GM19238 (cell line): ENCODE data around the gene SSTR5.

Experiments used
- DNase-seq: peaks from one replicate; pipeline ENCODE4 v3.0.0; 2011; ENCODE audit warnings: low spot score; ENCODE audit not compliant: insufficient read length

Gene SSTR5

DNA sequence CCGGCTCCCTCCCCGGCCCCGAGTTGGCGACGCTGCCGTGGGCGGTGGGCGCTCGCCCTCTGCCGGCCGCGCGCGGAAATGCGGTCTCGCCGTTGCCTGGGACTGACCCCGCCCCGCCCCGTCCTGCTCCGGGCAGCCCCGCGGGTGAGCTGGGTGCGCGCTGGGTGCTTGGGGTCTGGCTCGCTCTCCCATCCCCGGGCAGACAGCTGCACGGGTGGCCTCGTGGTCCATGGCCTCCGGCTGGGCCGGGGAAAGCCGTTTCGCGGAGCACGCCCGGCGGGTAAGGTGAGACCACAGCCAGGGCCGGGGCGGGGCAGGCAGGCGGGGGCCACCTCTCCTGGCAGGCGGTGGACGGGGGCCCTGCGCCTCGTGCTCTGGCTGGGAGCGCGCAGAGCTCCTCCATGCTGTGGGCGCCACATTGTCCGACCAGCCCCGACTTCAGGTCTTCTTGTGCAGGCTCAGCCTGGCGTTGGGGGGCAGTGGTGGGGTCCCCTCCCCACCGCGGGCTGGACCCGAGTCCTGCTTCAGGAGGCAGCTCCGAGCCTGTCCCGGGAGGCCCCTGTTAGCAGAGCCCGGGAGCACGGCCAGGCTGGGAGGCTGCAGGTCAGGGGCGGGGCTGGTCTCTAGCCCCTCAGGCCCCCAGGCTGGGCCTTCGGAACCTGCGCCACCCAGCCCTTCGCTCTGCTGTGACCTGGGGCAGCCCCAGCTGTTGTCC lies 30.5 kb downstream of the SSTR5 start:
- DNase-seq = peak; percentile 86

DNA sequence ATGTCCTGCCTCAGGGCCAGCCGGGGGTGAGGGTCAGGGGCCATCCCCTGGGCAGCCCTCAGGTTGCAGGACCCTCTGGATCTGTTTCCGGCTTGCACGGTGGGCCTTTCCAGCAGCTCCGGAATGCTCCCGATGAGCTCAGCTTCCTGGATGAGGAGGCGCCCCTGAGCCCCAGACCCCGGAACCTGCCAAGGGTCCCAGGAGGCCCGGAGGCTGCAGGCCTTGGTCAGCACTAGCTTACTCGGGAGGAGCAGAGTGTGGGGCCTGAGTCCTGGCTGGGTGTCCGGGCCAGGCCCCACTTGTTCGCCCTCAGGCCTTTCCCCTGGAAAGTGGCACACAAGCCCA lies 31.1 kb downstream of the SSTR5 start:
- DNase-seq = no peak

DNA sequence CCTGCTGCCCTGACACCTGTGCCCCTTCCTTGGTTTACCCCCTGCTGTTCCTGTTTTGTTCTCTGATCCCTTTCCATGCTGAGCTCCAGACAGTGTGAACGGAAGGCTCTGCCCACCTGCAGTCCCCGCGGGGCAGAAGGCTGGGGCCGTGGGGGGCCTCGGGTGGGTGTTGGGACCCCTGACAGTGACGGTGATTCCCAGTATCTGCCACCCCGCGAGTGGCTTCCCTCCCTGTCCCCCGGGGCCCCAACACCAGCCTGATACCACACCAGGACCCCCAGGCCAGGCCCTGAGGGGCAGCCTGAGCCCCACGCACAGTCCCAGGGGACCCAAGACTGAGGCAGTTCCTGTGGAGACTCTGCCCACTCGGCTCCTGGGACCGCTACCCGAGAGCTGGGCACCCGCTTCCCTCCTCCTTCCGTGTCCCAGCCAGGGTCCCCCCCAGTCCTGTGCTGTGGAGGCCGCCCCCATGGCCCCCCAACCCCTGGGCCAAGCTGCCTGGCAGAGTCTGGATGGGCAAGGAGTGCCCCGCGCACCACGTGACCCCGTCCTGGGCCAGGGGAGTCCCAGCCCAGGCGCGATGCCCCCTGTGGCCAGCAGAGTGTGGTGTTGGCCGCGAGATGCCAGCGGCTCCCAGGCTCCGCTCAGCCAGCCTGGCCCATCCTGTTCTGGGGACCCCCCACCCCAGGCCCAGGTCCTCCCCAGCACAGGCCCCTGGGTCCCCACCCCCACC lies 33.5 kb downstream of the SSTR5 start:
- DNase-seq = peak; percentile 57

DNA sequence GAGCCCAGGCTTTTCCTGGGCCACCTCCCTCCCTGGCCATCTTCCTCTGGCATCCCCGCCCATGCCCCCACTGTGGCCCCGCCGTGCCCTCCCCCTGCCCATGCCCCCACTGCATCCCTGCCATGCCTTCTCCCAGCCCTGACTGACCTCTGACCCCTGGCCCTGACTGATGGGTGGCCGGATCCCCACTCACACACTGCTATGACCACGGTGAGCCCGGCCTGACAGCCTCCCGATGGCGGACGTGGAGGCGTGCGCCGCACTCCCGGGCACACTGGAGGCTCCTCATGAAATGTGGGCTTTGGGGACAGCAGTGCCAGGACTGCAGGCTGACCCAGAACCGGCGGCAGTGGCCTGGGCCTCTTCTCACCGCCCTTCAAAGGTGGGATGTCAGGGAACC lies 34.1 kb downstream of the SSTR5 start:
- no peak for DNase-seq

DNA sequence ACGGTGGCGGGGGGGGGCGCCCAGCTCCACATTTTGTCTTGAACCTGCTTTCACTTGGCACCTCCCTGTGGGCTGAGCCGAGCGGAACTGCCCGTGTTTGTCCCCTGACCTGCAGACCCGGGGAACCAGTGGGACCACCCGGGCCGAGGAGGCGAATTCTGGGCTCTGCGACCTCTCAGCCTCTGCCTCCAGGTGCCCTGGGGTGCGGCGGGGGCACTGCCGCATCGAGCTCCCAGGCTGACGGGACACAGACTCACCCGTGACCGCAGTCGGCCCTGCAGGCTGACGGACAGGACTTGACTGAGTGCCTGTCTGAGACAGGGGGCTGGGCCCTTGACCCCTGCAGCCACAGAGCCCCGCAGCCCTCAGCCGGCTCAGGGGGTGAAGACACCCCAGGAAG lies 34.6 kb downstream of the SSTR5 start:
- DNase-seq = no peak

DNA sequence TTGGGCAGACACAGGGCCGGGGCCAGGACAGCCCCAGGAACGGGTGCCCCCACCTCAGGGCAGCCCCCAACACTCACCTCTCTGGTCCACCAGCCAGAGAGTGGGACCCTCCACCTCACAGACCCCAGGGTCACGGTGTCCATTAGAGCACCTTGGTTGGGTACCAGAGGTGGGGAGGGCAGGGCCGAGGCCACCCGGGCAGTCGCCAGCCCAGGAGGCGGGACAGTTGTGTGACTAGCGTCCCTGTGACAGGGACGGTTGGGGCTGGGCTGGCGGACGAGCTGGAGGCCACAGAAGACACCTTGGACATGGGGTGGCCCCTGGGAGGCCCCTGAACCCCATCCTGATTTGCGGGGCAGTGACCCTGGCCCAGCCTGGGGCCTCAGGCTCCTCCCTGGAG lies 35.2 kb downstream of the SSTR5 start:
- no peak for DNase-seq

DNA sequence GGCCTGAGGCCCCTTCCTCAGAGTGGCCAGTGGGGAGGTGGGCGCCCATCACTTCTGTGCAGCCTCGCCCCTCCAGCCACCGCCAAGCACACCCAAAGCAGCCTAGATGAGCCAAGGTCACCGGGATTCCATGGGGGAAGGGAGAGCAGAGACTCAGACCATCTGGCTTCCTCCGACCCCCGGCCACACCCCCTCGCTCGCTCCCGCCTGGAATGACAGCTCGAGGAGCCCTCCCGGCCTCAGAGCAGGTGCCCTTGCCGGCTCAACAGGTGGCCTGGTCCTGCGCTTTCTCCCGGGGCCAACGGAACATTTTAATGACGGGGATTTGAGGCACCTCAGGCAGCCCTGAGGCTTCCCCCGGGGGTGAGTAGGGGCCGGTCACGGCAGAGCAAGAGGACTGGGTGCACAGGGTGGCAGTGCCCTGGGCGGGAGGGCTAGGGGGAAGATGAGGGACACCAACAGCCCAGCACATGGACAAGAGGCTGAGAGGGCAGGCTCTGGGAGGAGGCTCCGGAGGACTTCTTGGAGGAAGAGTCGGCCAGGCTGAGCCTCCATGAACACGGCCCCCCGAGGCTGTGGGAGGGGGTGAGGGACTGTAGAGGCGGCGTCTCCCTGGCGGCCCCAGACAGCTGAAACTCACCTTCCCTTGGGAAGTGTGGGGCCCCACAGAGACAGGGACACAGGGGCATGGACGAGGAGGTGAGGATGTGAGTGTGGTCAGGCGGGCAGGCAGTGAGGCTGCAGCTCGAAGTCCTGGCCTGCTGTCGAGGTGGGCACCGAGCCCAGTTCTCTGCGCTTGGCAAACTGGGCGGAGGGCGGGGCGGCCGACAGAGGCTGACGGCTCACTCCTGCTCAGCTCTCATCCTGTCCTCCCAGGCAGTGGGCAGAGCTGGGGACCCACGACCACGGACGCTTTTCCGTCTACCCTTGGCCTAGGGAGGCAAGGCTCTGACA lies 36.0 kb downstream of the SSTR5 start:
- DNase-seq = no peak

DNA sequence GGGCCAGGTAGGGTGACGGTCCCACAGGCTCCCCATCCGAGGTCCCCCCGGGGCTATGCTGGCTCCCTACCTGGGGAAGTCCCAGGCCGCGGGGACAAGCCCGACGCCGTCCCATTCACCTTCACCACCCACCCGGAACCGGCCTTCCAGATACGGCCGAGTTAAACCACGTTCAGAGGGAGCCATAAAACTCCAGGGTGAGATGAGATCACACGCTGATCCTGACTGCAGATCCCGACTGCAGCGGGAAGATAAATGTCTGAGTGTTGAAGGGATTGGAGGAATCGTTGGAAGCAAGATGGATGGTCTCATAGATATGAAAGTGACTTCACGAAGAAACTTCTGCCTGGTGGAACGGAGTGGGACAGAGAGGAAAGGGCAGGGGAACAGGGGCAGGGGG lies 37.1 kb downstream of the SSTR5 start:
- DNase-seq = no peak

DNA sequence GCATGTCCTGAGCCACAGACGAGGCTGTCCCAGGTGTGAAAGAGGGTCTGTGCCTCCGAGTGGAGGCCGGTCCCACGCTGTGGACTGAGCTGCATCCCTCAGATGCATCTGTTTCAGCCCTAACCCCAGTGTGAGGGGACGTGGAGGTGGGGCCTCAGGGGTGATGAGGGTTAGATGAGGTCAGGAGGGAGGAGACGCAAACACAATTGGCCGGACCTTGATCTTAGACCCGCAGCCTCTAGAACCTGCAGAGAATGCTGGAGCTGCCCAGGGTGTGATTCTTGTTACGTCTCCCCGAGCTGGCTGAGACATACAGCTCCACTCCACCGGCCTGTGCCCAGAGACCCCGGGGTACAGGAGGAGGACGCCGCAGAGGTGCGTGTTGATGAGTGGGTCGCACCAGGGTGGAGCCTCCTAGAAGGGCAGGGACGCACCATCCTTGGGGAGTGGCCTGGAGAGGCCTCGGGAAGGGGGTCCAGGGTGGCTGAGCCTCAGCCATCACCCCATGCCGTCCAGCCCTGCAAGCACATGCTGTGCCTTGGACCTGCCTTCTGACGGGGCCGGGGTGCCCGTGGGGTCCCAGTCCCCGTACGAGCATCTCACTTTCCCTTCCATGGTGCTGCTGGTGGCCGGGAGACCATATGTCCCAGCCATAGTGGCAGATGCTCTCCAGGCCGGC lies 40.1 kb downstream of the SSTR5 start:
- DNase-seq = no peak

DNA sequence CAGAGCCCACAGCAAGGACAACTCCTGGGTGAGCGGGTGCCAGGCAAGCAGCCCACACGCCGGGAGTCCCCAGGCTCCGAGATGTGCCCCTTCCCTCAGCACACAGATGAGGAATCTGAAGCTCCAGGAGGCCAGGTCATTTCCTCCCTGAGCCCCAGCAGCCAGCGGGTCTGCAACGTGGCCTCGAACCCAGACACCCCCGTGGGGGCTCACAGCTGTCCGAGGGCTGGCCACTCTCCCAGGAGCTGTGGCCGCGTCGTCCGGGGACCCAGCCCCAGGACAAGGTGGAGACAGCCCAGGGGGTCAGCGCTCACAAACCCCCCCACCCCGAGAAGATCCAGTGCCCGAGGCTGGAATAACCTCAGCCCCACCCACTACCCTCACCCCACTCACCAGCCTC lies 40.9 kb downstream of the SSTR5 start:
- DNase-seq = no peak

DNA sequence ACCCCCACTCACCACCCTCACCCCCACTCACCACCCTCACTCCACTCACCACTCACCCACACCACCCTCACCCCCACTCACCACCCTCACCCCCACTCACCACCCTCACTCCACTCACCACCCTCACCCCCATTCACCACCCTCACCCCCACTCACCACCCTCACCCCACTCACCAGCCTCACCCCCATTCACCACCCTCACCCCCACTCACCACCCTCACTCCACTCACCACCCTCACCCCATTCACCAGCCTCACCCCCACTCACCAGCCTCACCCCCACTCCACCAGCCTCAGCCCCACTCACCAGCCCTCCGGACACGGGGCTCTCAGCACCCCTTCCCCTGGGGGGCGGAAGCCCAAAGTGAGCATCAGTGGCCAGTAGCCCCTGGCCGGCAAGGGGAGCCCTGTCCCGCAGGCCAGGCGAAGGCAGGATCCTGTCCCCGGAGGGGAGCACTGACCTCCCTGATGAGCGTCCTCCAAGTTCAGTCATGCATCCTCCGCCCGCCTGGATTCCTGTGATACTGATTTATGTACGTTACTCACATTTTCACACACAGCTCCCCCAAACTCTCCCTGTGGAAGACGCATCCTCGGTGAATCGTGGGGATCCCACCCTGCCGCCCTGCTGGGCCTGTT lies 41.5 kb downstream of the SSTR5 start:
- no peak for DNase-seq

DNA sequence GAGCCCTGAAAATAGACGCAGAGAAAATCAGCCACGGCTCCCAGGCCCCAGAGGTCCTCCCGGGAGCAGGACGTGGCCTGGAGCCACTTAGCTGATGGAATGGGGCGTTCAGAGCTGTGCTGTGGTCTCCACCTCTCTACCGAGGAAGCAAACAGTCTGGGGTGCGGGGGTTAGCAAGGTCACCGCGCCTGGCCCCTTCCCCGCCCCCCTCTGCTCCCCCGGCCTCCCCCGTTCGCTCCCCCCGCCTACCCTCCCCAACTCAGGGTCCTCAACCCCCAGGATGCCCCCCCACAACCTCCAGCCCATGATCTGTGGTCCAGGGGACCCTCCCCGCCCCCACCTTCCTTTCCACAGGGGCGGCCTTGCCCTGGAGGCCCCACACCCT lies 44.1 kb downstream of the SSTR5 start:
- no peak for DNase-seq

DNA sequence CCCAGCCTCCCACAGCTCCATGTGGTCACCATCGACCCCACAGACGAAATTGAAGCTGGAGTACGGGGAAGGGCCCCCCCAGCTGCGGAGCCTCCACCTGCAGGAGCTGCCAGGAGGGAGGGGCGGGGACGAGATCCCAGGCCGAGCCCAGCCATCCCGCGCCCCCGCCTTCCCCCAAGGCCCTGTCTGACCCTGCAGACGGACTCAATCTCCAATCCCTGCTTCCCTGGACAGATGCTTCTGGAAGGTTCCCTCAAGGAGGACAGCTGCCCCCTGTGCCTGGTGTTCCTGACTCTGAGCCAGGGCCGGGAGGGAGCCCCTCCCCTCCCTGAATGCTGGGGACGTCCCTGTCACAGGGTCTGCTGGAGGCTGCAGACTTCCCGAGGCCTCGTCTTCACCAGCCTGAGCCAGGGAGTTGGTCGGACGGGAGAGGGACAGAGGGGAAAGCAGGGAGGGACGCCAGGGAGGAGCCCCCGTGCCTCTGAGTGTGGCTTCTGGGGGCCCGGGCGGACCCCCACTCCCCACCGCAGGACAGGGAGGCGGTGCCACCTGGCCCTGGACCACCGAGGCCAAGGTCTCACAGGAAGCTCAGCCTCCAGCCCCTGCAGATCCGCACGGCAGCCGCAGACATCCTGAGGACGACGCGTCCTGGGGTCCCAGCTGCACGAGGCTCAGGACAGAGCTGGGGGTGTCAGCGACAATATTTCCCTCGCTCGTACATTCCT lies 44.8 kb downstream of the SSTR5 start:
- no peak for DNase-seq

DNA sequence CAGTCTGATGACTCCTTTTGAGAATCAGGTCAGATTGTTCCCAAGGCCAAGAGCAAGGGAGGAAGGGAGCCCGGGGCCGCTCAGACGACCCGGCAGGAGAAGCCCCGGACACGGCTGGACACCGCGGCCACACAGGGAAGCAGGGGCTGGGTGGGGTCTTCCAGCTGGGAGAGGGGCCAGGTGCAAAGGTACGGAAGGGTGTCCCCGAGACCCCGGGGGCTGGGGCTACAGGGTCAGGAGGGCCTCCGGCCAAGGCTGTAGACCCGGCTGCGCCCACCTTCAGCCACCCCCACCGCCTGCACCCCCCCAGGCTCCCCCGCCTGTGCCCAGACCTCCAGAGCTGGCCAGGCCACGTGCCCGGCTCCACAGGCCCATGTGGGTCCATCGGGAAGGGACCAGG lies 45.4 kb downstream of the SSTR5 start:
- DNase-seq = no peak

DNA sequence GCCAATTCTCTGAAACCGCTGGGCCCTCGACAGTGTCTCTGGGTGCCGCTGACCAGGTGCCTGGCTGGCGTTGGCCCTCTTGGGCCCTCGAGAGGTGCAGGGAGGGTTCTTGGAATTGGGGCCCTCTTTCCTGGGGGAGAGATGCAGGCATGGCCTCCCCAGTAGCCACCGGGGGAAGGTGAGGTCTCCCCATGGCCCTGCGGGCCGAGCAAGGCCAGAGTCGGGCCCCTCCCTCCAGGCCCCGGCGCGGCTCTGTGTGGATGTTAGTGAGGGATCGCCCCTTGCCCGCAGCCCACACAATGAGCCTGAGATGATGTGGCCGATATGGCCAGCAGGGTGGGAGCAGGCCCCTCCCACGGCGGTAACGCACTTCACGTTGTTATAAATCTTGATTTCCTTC lies 46.6 kb downstream of the SSTR5 start:
- DNase-seq = no peak

DNA sequence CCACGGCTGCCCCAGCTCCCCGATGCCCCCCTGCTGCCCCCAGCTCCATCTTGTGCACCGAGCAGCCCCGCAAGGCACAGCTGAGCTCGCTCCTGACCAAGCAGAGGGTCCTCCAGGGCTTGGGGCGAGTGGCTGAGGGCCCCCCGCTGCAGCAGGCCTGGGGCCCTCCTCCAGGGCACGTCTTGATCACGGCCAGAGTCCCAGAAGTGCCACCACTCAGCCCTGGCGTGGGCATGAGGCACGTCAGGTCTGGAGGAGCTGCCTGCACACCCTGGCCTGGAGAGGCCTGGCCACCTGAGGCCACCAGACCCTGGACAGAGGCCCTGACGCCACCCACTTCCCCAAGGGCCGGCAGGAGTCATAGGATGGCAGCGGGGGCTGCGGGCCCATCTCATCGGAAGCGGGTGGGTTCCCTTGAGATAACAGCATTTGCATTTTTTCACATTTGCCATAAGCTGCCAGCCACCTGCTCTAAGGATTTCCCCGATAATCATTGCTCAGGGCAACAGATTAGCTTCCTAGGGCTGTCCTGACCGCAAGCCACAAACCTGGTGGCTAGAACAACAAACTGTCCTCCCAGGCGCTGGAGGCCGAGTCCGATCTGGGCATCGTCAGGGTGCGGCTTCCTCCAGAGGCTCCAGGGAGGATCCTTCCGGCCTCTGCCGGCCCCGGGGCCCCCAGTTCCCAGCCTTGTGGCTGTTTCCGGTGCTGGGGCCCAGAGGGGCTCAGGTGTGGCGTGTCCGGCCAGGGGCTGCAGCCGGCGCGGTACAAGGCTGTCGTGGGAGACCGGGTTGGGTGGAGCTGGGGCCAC lies 47.4 kb downstream of the SSTR5 start:
- DNase-seq = no peak

DNA sequence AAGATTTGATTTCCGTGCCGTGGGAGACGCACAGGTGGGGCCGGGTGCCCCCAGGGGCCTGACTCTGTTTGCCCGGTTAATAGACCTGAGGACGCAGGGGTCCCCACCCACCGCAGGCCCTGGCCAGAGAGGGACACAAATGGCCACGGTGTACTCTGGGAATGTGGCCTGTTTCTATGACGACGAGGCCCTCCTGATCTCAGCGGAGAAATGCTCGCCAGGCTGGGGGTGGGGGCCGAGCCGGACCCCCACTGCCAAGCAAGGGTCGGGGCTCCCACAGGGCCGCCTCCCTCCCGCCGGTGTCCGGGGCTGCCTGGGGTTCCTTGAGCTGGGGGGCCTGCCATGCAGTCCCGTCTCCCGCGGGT lies 48.0 kb downstream of the SSTR5 start:
- no peak for DNase-seq

DNA sequence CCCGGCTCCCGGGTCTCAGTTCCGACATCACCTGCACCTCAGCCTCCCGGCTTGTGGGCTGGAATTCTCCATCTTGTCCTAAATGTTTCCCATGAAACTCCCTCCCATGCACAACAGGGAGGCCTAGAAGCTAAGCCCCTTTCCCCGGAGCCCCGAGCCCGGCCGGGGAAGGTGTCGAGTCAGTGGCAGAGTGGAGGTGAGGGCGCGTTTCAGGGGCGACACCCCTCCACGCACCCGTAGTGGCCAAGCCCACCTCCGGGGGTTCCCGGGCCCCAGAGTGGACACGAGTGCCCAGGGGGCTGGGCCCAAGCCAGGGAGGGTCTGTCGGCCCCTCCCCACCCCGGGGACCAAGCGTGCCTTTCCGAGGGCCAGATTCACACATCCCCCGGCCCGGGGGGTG lies 48.5 kb downstream of the SSTR5 start:
- DNase-seq = no peak

DNA sequence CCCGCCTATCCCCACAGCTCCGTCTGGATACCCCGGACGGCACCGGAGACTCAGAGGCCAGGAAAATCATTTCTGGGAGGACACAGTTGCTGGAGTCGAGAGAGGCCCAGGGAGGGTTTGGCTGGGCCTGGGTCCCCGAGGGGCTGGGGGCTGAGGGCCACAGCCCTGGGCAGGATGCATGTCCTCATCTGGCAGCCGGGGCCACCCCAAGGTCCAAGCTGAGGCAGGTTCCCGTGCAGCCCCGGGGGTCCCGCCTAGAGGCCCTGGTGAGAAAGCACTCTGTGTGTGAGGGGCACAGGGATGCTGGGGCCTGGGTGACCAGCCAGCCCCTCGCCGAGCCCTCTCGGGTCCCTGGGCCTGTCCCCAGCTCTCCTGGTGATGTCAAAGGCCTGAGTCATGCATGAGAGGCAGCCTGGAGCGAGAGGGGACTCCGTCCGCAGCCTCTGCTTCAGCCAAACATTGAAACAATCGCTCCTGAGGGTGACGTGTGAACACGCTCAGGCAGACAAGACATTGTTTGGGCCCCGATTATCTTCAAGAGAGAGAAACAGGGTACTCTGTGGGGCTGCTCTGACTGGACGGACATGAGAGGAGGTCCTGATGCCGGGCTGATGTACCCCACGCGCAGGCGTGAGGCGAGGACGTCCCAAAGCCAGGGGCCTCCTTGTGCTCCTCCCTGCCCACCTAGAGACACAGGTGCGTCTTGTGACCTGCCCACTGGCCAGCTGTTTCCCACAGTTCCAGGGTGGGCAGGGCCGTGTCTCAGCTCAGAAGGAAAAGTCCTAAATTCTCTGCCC lies 49.3 kb downstream of the SSTR5 start:
- DNase-seq = no peak
